Gastroesophageal sphincter (tissue), 4 donors: Measurements from ENCODE around the gene CLEC18A. TPM values are rescaled to one million over a fixed set of nuclear protein-coding genes. Genes with fewer than 3 reads are reported as not detected.

ENCODE experiments used
- ATAC-seq: fragments of 150-250 bp; one replicate; pipeline ENCODE4 v1.9.1; 2016; ENCODE audit warnings: mild to moderate bottlenecking, moderate library complexity
- H3K27ac ChIP-seq, 4 donors: fragments of 200-600 bp; sonication (generic) in 3 of 4; 1 replicate in 3 of 4; 2 replicates in 1 of 4; pipeline ENCODE4 v1.5.1; 2016 to 2019
- H3K27me3 ChIP-seq: fragments of 200-600 bp; sonication (generic); one replicate; pipeline ENCODE4 v1.5.1; 2019
- H3K36me3 ChIP-seq, 2 donors: fragments of 200-600 bp; sonication (generic); one replicate each; pipeline ENCODE4 v1.5.1; 2019; ENCODE audit warnings: control low read depth in 1 of 2
- H3K4me1 ChIP-seq, 3 donors: fragments of 200-600 bp; sonication (generic); 1 replicate in 2 of 3; 2 replicates in 1 of 3; pipeline ENCODE4 v1.5.1; 2016 to 2019; ENCODE audit warnings: control low read depth in 2 of 3
- H3K4me3 ChIP-seq, 2 donors: fragments of 200-600 bp; sonication (generic); one replicate each; pipeline ENCODE4 v1.5.1; 2019; ENCODE audit warnings: mild to moderate bottlenecking in 1 of 2, moderate library complexity in 1 of 2
- H3K9me3 ChIP-seq, 3 donors: fragments of 200-600 bp; sonication (generic); one replicate each; pipeline ENCODE4 v1.5.1; 2017 to 2019; ENCODE audit warnings: control low read depth in 2 of 3
- EP300 ChIP-seq: sonication (generic); formaldehyde crosslinking; IDR thresholded peaks from one replicate; pipeline ENCODE4 v1.6.1; 2017; ENCODE audit warnings: antibody characterized with exemption, mild to moderate bottlenecking
- POLR2A ChIP-seq, 2 donors: fragments of 450-650 bp; IDR thresholded peaks; one replicate each; pipeline ENCODE4 v1.6.1; 2017; ENCODE audit warnings: antibody characterized with exemption in 2 of 2, mild to moderate bottlenecking in 2 of 2, moderate library complexity in 1 of 2
- POLR2AphosphoS5 ChIP-seq: sonication (generic); formaldehyde crosslinking; IDR thresholded peaks from one replicate; pipeline ENCODE4 v1.6.1; 2017; ENCODE audit warnings: antibody characterized with exemption
- WGBS, 2 donors: methylation state at CpG; one replicate each; pipeline ENCODE4 v1.1.5; 2018; ENCODE audit warnings: low coverage in 1 of 2; 5-methylcytosine and 5-hydroxymethylcytosine counted together
- total RNA-seq, 4 donors: library from RNA; depleted of rRNA; stranded (reverse); fragments of >200 nt; gene quantifications; one replicate each; pipeline ENCODE4 v1.1.0, GENCODE V29; 2016
- TF ChIP-seq, protein P1 (sequence below), 4 experiments: fragments of 200-600 bp in 2 of 4; fragments of 450-650 bp in 2 of 4; sonication (generic) in 1 of 4; IDR thresholded peaks; one replicate each; pipeline ENCODE4 v1.5.1; 2017 to 2019; ENCODE audit warnings: antibody characterized with exemption in 4 of 4, mild to moderate bottlenecking in 2 of 4, moderate library complexity in 2 of 4

Gene CLEC18A
- total RNA-seq, 4 donors from 2014 or later: 0.27 to 1.9 (median 0.31) TPM; not detected in 1

GRCh38 chr16:69932691-69933392 is 18.3 kb upstream of the CLEC18A start:
- H3K4me3 ChIP-seq: no peak overlapping the region
- peaks cover 0 to 20% (median 0%) of the 10 kb centered on the region in 3 donors for H3K4me1 ChIP-seq
- H3K9me3 ChIP-seq: no peaks in the 10 kb centered on the region
- H3K27ac ChIP-seq: no peak overlapping the region
- H3K27me3 ChIP-seq: no peaks in the 10 kb centered on the region
- TF ChIP-seq POLR2AphosphoS5: no peak
- peaks cover 0 to 86% of the 10 kb centered on the region in 2 donors for H3K36me3 ChIP-seq
- ATAC-seq: no peak
- WGBS, 2 donors: 94 to 96% methylated on average over 13 to 17 of the region's 27 CpGs

DNA sequence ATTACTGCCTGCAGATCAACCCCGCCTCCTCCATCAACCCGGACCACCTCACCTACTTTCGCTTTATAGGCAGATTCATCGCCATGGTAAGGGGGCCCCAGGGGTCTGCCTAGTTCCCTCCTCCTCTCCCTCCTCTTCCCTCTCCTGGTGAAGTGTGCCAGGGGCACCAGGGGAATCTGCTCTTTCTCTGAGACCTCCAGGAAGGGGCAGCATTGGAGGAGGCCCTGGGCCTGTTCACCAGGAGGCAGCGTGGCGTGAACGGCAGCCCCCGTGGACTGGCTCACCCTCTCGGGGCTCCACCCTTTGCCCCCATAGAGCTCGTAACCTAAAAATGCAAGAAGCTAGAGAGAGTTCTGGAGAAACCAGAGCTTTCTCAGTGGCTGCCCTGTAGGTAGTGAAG is 17.1 kb upstream of the CLEC18A start:
- Histone ChIP-seq H3K4me3 (no peak overlapping the region), H3K27me3 (no peaks in the 10 kb centered on the region), H3K36me3 (peaks cover 0 to 98% of the 10 kb centered on the region in 2 donors), H3K27ac (no peak overlapping the region), H3K4me1 (peaks cover 0 to 14% (median 0%) of the 10 kb centered on the region in 3 donors), H3K9me3 (no peaks in the 10 kb centered on the region)
- TF ChIP-seq POLR2AphosphoS5 (no peak), EP300 (no peak), POLR2A (IDR thresholded peaks at IDR 0.05) (no peak)
- TF ChIP-seq, protein P1, sequence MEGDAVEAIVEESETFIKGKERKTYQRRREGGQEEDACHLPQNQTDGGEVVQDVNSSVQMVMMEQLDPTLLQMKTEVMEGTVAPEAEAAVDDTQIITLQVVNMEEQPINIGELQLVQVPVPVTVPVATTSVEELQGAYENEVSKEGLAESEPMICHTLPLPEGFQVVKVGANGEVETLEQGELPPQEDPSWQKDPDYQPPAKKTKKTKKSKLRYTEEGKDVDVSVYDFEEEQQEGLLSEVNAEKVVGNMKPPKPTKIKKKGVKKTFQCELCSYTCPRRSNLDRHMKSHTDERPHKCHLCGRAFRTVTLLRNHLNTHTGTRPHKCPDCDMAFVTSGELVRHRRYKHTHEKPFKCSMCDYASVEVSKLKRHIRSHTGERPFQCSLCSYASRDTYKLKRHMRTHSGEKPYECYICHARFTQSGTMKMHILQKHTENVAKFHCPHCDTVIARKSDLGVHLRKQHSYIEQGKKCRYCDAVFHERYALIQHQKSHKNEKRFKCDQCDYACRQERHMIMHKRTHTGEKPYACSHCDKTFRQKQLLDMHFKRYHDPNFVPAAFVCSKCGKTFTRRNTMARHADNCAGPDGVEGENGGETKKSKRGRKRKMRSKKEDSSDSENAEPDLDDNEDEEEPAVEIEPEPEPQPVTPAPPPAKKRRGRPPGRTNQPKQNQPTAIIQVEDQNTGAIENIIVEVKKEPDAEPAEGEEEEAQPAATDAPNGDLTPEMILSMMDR (IDR thresholded peaks at IDR 0.05): no peak
- WGBS, 2 donors: 68 to 70% methylated on average over 3 to 7 of the region's 10 CpGs
- no peak for ATAC-seq

DNA sequence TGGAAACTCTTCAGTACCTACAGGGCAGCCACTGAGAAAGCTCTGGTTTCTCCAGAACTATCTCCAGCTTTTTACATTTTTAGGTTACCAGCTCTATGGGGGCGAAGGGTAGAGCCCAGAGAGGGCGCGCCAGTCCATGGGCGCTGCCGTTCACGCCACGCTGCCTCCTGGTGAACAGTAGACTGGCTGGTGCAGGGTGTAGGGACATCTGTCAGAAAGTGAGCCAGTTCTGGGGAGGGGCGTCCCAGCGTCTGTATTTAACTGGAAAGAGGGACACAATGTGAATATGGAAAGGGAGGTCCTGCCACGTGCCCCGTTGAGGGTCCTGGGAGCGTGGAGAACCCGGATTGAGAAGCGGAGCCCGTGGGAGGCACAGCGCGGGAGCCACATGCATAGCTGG is 16.4 kb upstream of the CLEC18A start:
- Histone ChIP-seq H3K36me3 (peaks cover 0 to 100% of the 10 kb centered on the region in 2 donors), H3K4me1 (peaks cover 0 to 9% (median 0%) of the 10 kb centered on the region in 3 donors)

DNA sequence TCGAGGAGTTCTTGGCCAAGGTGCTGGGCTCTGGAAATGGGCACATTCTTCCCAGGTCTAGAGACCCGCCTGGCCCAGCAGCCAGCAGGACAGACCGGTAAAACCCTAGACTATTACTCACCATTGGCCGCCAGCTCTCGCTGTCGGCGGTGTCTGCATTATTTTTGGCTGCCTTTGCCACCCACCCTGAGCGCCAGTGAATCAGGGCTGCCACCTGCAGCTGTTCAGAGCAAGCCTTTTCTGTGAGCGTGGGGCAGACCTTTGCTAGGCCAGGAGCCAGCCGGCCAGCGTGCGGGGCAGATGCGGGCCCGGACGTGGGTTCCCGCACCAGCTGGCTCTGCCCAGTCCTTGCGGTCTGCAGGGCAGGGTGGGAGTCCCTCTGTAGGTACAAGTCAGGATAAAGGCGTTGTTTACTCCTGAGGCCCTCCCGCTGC is 15.8 kb upstream of the CLEC18A start:
- peaks cover 0 to 4% (median 0%) of the 10 kb centered on the region in 3 donors for H3K4me1 ChIP-seq
- H3K27me3 ChIP-seq: no peaks in the 10 kb centered on the region
- H3K36me3 ChIP-seq: peaks cover 0 to 100% of the 10 kb centered on the region in 2 donors
- H3K9me3 ChIP-seq: no peaks in the 10 kb centered on the region
- no peak overlapping the region for H3K27ac ChIP-seq
- WGBS, 2 donors: 100% methylated on average over 7 of the region's 19 CpGs; no CpG with 5 or more reads in 1 of the 2 donors
- no peak for TF ChIP-seq EP300
- no peak for TF ChIP-seq POLR2AphosphoS5
- TF ChIP-seq, protein P1 (IDR thresholded peaks at IDR 0.05): no peak
- no peak for TF ChIP-seq POLR2A (IDR thresholded peaks at IDR 0.05)
- H3K4me3 ChIP-seq: no peak overlapping the region
- ATAC-seq: no peak

More for the DNA sequence above, 16.4 kb upstream of the CLEC18A start:
- no peak for ATAC-seq
- Histone ChIP-seq H3K4me3 (no peak overlapping the region), H3K27ac (no peak overlapping the region), H3K27me3 (no peaks in the 10 kb centered on the region), H3K9me3 (no peaks in the 10 kb centered on the region)
- TF ChIP-seq POLR2AphosphoS5 (no peak), POLR2A (IDR thresholded peaks at IDR 0.05) (no peak), EP300 (no peak)
- TF ChIP-seq, protein P1 (IDR thresholded peaks at IDR 0.05): no peak
- WGBS, 2 donors: no CpG with 5 or more reads among the region's 17 CpGs

GRCh38 chr16:69935740-69936139 is 15.4 kb upstream of the CLEC18A start:
- H3K27me3 ChIP-seq: no peaks in the 10 kb centered on the region
- H3K27ac ChIP-seq: no peak overlapping the region
- H3K4me3 ChIP-seq: no peak overlapping the region
- H3K9me3 ChIP-seq: no peaks in the 10 kb centered on the region
- H3K36me3 ChIP-seq: peaks cover 0 to 100% of the 10 kb centered on the region in 2 donors
- 90 to 93% methylated on average over 2 to 4 of the region's 10 CpGs for WGBS, 2 donors
- no peaks in the 10 kb centered on the region for H3K4me1 ChIP-seq
- TF ChIP-seq, protein P1 (IDR thresholded peaks at IDR 0.05): no peak
- TF ChIP-seq POLR2AphosphoS5: no peak
- TF ChIP-seq EP300: no peak
- no peak for TF ChIP-seq POLR2A (IDR thresholded peaks at IDR 0.05)
- ATAC-seq: no peak
